H9 (cell line): ENCODE results near the gene SLC22A3. TPM values are rescaled to one million over a fixed set of nuclear protein-coding genes. Genes with fewer than 3 reads are reported as not detected.

Experiments used
- DNase-seq: peaks from one replicate; pipeline ENCODE4 v3.0.0-alpha.2; 2017
- H2AFZ ChIP-seq: one replicate; pipeline ENCODE4 v1.6.1; 2013; ENCODE audit warnings: mild to moderate bottlenecking, low read length, control low read depth, moderate library complexity
- H2AK5ac ChIP-seq: 2 replicates; pipeline ENCODE4 v1.6.1; 2013; ENCODE audit warnings: low read length, control low read depth, mixed read lengths; ENCODE audit not compliant: insufficient read length
- H2BK120ac ChIP-seq: one replicate; pipeline ENCODE4 v1.6.1; 2013; ENCODE audit warnings: low read depth, mild to moderate bottlenecking, low read length, control low read depth, inconsistent platforms; ENCODE audit not compliant: poor library complexity, severe bottlenecking
- H2BK12ac ChIP-seq: 2 replicates; pipeline ENCODE4 v1.6.1; 2013; ENCODE audit warnings: low read length, control low read depth, mixed read lengths, low read depth; ENCODE audit not compliant: insufficient read length
- H2BK15ac ChIP-seq: 2 replicates; pipeline ENCODE4 v1.6.1; 2013; ENCODE audit warnings: low read depth, low read length, control low read depth
- H2BK20ac ChIP-seq: one replicate; pipeline ENCODE4 v1.6.1; 2013; ENCODE audit warnings: low read depth, mild to moderate bottlenecking, low read length, control low read depth, inconsistent platforms; ENCODE audit not compliant: poor library complexity, severe bottlenecking
- H2BK5ac ChIP-seq: 2 replicates; pipeline ENCODE4 v1.6.1; 2013; ENCODE audit warnings: low read length, control low read depth, mixed read lengths; ENCODE audit not compliant: insufficient read length
- H3K14ac ChIP-seq: 2 replicates; pipeline ENCODE4 v1.6.1; 2013; ENCODE audit warnings: low read length, control low read depth; ENCODE audit not compliant: insufficient read depth
- H3K18ac ChIP-seq: 2 replicates; pipeline ENCODE4 v1.6.1; 2013; ENCODE audit warnings: low read depth, mild to moderate bottlenecking, mixed read lengths, low read length, control low read depth; ENCODE audit not compliant: insufficient read length
- H3K23ac ChIP-seq: 2 replicates; pipeline ENCODE4 v1.6.1; 2013; ENCODE audit warnings: low read length, control low read depth, mixed read lengths, low read depth; ENCODE audit not compliant: insufficient read length
- H3K23me2 ChIP-seq: 2 replicates; pipeline ENCODE4 v1.6.1; 2013; ENCODE audit warnings: low read depth, mild to moderate bottlenecking, mixed read lengths, low read length, control low read depth; ENCODE audit not compliant: insufficient read length, poor library complexity, severe bottlenecking
- H3K27ac ChIP-seq: 2 replicates; pipeline ENCODE4 v1.5.1; 2013; ENCODE audit warnings: low read length, control low read depth, mixed read lengths, low read depth; ENCODE audit not compliant: insufficient read length
- H3K27me3 ChIP-seq: 2 replicates; pipeline ENCODE4 v1.6.1; 2013; ENCODE audit warnings: low read length, control low read depth, inconsistent platforms; ENCODE audit not compliant: insufficient read depth
- H3K4ac ChIP-seq: 2 replicates; pipeline ENCODE4 v1.6.1; 2013; ENCODE audit warnings: low read depth, mild to moderate bottlenecking, control low read depth, inconsistent platforms, low read length, moderate library complexity
- H3K4me1 ChIP-seq: 2 replicates; pipeline ENCODE4 v1.6.1; 2013; ENCODE audit warnings: low read length, control low read depth, inconsistent platforms; ENCODE audit not compliant: insufficient read depth
- H3K4me2 ChIP-seq: 2 replicates; pipeline ENCODE4 v1.6.1; 2013; ENCODE audit warnings: low read length, control low read depth, mixed read lengths; ENCODE audit not compliant: insufficient read length, insufficient read depth
- H3K56ac ChIP-seq: 2 replicates; pipeline ENCODE4 v1.6.1; 2013; ENCODE audit warnings: low read depth, mild to moderate bottlenecking, mixed read lengths, low read length, control low read depth; ENCODE audit not compliant: insufficient read length
- H3K79me1 ChIP-seq: 2 replicates; pipeline ENCODE4 v1.6.1; 2013; ENCODE audit warnings: low read depth, mild to moderate bottlenecking, moderate library complexity, low read length, control low read depth, inconsistent platforms; ENCODE audit not compliant: insufficient read depth, poor library complexity, severe bottlenecking
- H3K79me2 ChIP-seq: 2 replicates; pipeline ENCODE4 v1.6.1; 2013; ENCODE audit warnings: low read length, control low read depth, inconsistent platforms; ENCODE audit not compliant: insufficient read depth
- H3K9ac ChIP-seq: 2 replicates; pipeline ENCODE4 v1.6.1; 2013; ENCODE audit warnings: low read length, control low read depth, mixed read lengths; ENCODE audit not compliant: insufficient read length; ENCODE audit errors: extremely low read depth
- H3K9me3 ChIP-seq: one replicate; pipeline ENCODE4 v1.6.1; 2013; ENCODE audit warnings: low read depth, low read length, inconsistent platforms; ENCODE audit not compliant: control insufficient read depth
- H3T11ph ChIP-seq: one replicate; pipeline ENCODE4 v1.6.1; 2013; ENCODE audit warnings: mild to moderate bottlenecking, low read length, control low read depth, inconsistent platforms
- H4K20me1 ChIP-seq: one replicate; pipeline ENCODE4 v1.6.1; 2013; ENCODE audit not compliant: control insufficient read depth, insufficient read length, insufficient read depth
- H4K5ac ChIP-seq: 2 replicates; pipeline ENCODE4 v1.6.1; 2013; ENCODE audit warnings: low read depth, mild to moderate bottlenecking, mixed read lengths, low read length, control low read depth; ENCODE audit not compliant: insufficient read length
- H4K8ac ChIP-seq: replicated peaks from 2 replicates; pipeline ENCODE4 v1.6.1; 2013; ENCODE audit warnings: low read length, control low read depth, mixed read lengths, low read depth; ENCODE audit not compliant: insufficient read length
- H4K91ac ChIP-seq: 2 replicates; pipeline ENCODE4 v1.6.1; 2013; ENCODE audit warnings: low read depth, mild to moderate bottlenecking, moderate library complexity, mixed read lengths, low read length, control low read depth; ENCODE audit not compliant: insufficient read length
- H3K27ac Mint-ChIP-seq, 3 experiments: 2 replicates in 2 of 3; 3 replicates in 1 of 3; pipeline ENCODE4 v1.8.0; 2020 to 2021; ENCODE audit warnings: mixed read lengths in 3 of 3, mild to moderate bottlenecking in 1 of 3, moderate library complexity in 1 of 3
- H3K27me3 Mint-ChIP-seq: 2 replicates; pipeline ENCODE4 v1.8.0; 2021; ENCODE audit warnings: low read depth, mild to moderate bottlenecking, moderate library complexity, mixed read lengths
- H3K36me3 Mint-ChIP-seq, 3 experiments: 2 replicates in 2 of 3; 3 replicates in 1 of 3; pipeline ENCODE4 v1.8.0; 2020 to 2021; ENCODE audit warnings: low read depth in 3 of 3, mixed read lengths in 3 of 3; ENCODE audit not compliant: insufficient read depth in 1 of 3
- H3K4me1 Mint-ChIP-seq, 2 experiments: 2 replicates each; pipeline ENCODE4 v1.8.0; 2020; ENCODE audit warnings: mixed read lengths in 2 of 2
- H3K4me3 Mint-ChIP-seq, 2 experiments: 2 replicates in 1 of 2; 3 replicates in 1 of 2; pipeline ENCODE4 v1.8.0; 2020 to 2021; ENCODE audit warnings: mild to moderate bottlenecking in 2 of 2, mixed read lengths in 2 of 2, moderate library complexity in 1 of 2
- H3K9me3 Mint-ChIP-seq, 2 experiments: 2 replicates in 1 of 2; 3 replicates in 1 of 2; pipeline ENCODE4 v1.8.0; 2020; ENCODE audit warnings: mild to moderate bottlenecking in 2 of 2, mixed read lengths in 2 of 2, moderate library complexity in 1 of 2
- WGBS: extraction: QIAGEN DNeasy Blood & Tissue Kit; methylation state at CpG from one replicate; pipeline ENCODE4 v1.1.7; 2013; ENCODE audit warnings: missing lambda C conversion rate, low lambda C conversion rate, mixed read lengths; ENCODE audit not compliant: insufficient read length; ENCODE audit errors: extremely low coverage; 5-methylcytosine and 5-hydroxymethylcytosine counted together
- total RNA-seq: library from RNA; stranded (reverse); gene quantifications from 2 replicates; pipeline ENCODE4 v1.2.1, GENCODE V29; 2021
- TF ChIP-seq, protein P1 (sequence below): fragments of 200-600 bp; sonication (generic); conservative IDR thresholded peaks from 3 replicates; pipeline ENCODE4 v1.8.0; 2021; ENCODE audit warnings: antibody characterized with exemption, mild to moderate bottlenecking

Gene SLC22A3
- total RNA-seq, 1 experiment from 2014 or later: 2.7 TPM

DNA sequence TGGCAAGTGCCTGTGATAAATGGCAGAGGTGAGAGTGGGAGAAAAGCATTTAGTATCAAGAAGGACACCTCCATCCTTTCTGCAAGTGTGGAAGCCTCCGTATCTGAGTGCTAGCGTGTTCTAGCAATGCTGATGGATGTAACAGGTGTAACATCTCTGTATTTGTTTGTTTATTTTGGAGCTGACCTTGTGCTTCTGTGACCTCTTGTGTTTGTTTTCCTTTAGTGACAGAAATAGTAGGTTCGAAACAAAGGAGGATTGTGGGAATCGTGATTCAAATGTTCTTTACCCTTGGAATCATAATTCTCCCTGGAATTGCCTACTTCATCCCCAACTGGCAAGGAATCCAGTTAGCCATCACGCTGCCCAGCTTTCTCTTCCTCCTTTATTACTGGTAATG lies 60.4 kb downstream of the SLC22A3 start:
- H3K27ac ChIP-seq: no peak overlapping the region
- no peak overlapping the region for H2BK15ac ChIP-seq
- no peaks in the 10 kb centered on the region for H3K36me3 Mint-ChIP-seq
- H4K5ac ChIP-seq: no peak overlapping the region
- H3K4ac ChIP-seq: no peak overlapping the region
- no peak overlapping the region for H3K9ac ChIP-seq
- H4K8ac ChIP-seq: no peak overlapping the region
- no peaks in the 10 kb centered on the region for H3K9me3 Mint-ChIP-seq
- no peak overlapping the region for H2AK5ac ChIP-seq
- no peaks in the 10 kb centered on the region for H3K23me2 ChIP-seq
- no peaks in the 10 kb centered on the region for H4K20me1 ChIP-seq
- no peak for DNase-seq
- H3K14ac ChIP-seq: no peak overlapping the region
- no peak overlapping the region for H4K91ac ChIP-seq
- no peak overlapping the region for H2BK20ac ChIP-seq
- no peak overlapping the region for H3K4me2 ChIP-seq
- no peak overlapping the region for H3K23ac ChIP-seq
- no peaks in the 10 kb centered on the region for H3K4me1 ChIP-seq
- H3T11ph ChIP-seq: no peak overlapping the region
- no peaks in the 10 kb centered on the region for H3K27me3 ChIP-seq
- H3K79me1 ChIP-seq: no peaks in the 10 kb centered on the region
- TF ChIP-seq, protein P1, sequence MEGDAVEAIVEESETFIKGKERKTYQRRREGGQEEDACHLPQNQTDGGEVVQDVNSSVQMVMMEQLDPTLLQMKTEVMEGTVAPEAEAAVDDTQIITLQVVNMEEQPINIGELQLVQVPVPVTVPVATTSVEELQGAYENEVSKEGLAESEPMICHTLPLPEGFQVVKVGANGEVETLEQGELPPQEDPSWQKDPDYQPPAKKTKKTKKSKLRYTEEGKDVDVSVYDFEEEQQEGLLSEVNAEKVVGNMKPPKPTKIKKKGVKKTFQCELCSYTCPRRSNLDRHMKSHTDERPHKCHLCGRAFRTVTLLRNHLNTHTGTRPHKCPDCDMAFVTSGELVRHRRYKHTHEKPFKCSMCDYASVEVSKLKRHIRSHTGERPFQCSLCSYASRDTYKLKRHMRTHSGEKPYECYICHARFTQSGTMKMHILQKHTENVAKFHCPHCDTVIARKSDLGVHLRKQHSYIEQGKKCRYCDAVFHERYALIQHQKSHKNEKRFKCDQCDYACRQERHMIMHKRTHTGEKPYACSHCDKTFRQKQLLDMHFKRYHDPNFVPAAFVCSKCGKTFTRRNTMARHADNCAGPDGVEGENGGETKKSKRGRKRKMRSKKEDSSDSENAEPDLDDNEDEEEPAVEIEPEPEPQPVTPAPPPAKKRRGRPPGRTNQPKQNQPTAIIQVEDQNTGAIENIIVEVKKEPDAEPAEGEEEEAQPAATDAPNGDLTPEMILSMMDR: no peak
- H3K56ac ChIP-seq: no peak overlapping the region
- H2BK5ac ChIP-seq: no peak overlapping the region
- no peak overlapping the region for H2BK12ac ChIP-seq
- WGBS: no CpG with 5 or more reads among the region's 5 CpGs
- no peaks in the 10 kb centered on the region for H3K9me3 ChIP-seq
- H3K4me1 Mint-ChIP-seq: no peaks in the 10 kb centered on the region
- H3K79me2 ChIP-seq: no peaks in the 10 kb centered on the region
- H2AFZ ChIP-seq: no peak overlapping the region
- no peak overlapping the region for H3K18ac ChIP-seq
- H3K27ac Mint-ChIP-seq: no peak overlapping the region
- no peak overlapping the region for H2BK120ac ChIP-seq
- H3K27me3 Mint-ChIP-seq: no peaks in the 10 kb centered on the region
- no peak overlapping the region for H3K4me3 Mint-ChIP-seq
